ENCODE data around the gene KIAA0232. TPM values are rescaled to one million over a fixed set of nuclear protein-coding genes. Genes with fewer than 3 reads are reported as not detected.
"Not testable (repeated sequence)": the region's sequence is repeated elsewhere in the genome, so short reads cannot be mapped to it uniquely, and the experiment has no call there.

Gene KIAA0232
- total RNA-seq, 4 donors from 2014 or later: 19.2 to 52.1 (median 24.6) TPM

GRCh38 chr4:6824772-6825402 lies 42.4 kb downstream of the KIAA0232 start:
- TF ChIP-seq CTCF (IDR thresholded peaks at IDR 0.05): no peak
- no peak for TF ChIP-seq POLR2A (IDR thresholded peaks at IDR 0.05)
- intact Hi-C loops (cut with DNase I; ENCODE audit: low total_unique reads): no loop called here
- whole genome bisulfite sequencing, 2 donors: 94% methylated on average over 5 of the region's 5 CpGs
- H3K4me3 ChIP-seq (ENCODE audit: low read depth, poor library complexity, severe bottlenecking): no peak overlapping the region
- no peak for DNase-seq (ENCODE audit: low spot score in 2 of 2)

- no peak overlapping the region for H3K4me3 ChIP-seq (ENCODE audit: low read depth, poor library complexity, severe bottlenecking)
- no peak for DNase-seq (ENCODE audit: low spot score in 2 of 2)
- 85 to 93% methylated on average over 6 of the region's 6 CpGs for whole genome bisulfite sequencing, 2 donors
- intact Hi-C loops (cut with DNase I; ENCODE audit: low total_unique reads): no loop called here
- no peak for TF ChIP-seq CTCF (IDR thresholded peaks at IDR 0.05)
- no peak for TF ChIP-seq POLR2A (IDR thresholded peaks at IDR 0.05)
Measured at GRCh38 chr4:6825403-6825802, 42.9 kb downstream of the KIAA0232 start.

GRCh38 chr4:6826781-6827508 lies 44.4 kb downstream of the KIAA0232 start:
- 91 to 92% methylated on average over 9 of the region's 9 CpGs for WGBS, 2 donors
- H3K4me3 ChIP-seq (ENCODE audit: low read depth, poor library complexity, severe bottlenecking): no peak overlapping the region
- intact Hi-C loops (cut with DNase I; ENCODE audit: low total_unique reads): no loop called here
- DNase-seq (ENCODE audit: low spot score in 2 of 2): no peak
- no peak for TF ChIP-seq CTCF (IDR thresholded peaks at IDR 0.05)
- no peak for TF ChIP-seq POLR2A (IDR thresholded peaks at IDR 0.05)

GRCh38 chr4:6829086-6829485 lies 46.6 kb downstream of the KIAA0232 start:
- TF ChIP-seq CTCF (IDR thresholded peaks at IDR 0.05) (no peak), POLR2A (IDR thresholded peaks at IDR 0.05) (no peak)

GRCh38 chr4:6834867-6835266 lies 52.3 kb downstream of the KIAA0232 start:
- H3K4me3 ChIP-seq (ENCODE audit: low read depth, poor library complexity, severe bottlenecking): no peak overlapping the region
- TF ChIP-seq CTCF (IDR thresholded peaks at IDR 0.05) (no peak), POLR2A (IDR thresholded peaks at IDR 0.05) (no peak)
- intact Hi-C loops (cut with DNase I; ENCODE audit: low total_unique reads): no loop called here
- WGBS, 2 donors: 81 to 96% methylated on average over 3 of the region's 3 CpGs
- no peak for DNase-seq (ENCODE audit: low spot score in 2 of 2)

More at GRCh38 chr4:6829086-6829485, 46.6 kb downstream of the KIAA0232 start:
- no peak overlapping the region for H3K4me3 ChIP-seq (ENCODE audit: low read depth, poor library complexity, severe bottlenecking)
- no peak for DNase-seq (ENCODE audit: low spot score in 2 of 2)
- WGBS, 2 donors: 86 to 87% methylated on average over 5 of the region's 5 CpGs
- intact Hi-C loops (cut with DNase I; ENCODE audit: low total_unique reads): no loop called here

- WGBS, 2 donors: 98 to 100% methylated on average over 4 of the region's 4 CpGs
- intact Hi-C loops (cut with DNase I; ENCODE audit: low total_unique reads); H3K4me3 ChIP-seq (ENCODE audit: low read depth, poor library complexity, severe bottlenecking); DNase-seq (ENCODE audit: low spot score in 2 of 2): not testable (repeated sequence)
Measured at GRCh38 chr4:6835616-6836015, 53.1 kb downstream of the KIAA0232 start.

GRCh38 chr4:6837106-6837505 lies 54.6 kb downstream of the KIAA0232 start:
- intact Hi-C loops (cut with DNase I; ENCODE audit: low total_unique reads); H3K4me3 ChIP-seq (ENCODE audit: low read depth, poor library complexity, severe bottlenecking); DNase-seq (ENCODE audit: low spot score in 2 of 2): not testable (repeated sequence)
- WGBS, 2 donors: 96 to 98% methylated on average over 20 to 34 of the region's 34 CpGs
